ENCODE results near the gene SYCP1.
"Not testable (repeated sequence)": the region's sequence is repeated elsewhere in the genome, so short reads cannot be mapped to it uniquely, and the experiment has no call there.

Gene SYCP1, protein sequence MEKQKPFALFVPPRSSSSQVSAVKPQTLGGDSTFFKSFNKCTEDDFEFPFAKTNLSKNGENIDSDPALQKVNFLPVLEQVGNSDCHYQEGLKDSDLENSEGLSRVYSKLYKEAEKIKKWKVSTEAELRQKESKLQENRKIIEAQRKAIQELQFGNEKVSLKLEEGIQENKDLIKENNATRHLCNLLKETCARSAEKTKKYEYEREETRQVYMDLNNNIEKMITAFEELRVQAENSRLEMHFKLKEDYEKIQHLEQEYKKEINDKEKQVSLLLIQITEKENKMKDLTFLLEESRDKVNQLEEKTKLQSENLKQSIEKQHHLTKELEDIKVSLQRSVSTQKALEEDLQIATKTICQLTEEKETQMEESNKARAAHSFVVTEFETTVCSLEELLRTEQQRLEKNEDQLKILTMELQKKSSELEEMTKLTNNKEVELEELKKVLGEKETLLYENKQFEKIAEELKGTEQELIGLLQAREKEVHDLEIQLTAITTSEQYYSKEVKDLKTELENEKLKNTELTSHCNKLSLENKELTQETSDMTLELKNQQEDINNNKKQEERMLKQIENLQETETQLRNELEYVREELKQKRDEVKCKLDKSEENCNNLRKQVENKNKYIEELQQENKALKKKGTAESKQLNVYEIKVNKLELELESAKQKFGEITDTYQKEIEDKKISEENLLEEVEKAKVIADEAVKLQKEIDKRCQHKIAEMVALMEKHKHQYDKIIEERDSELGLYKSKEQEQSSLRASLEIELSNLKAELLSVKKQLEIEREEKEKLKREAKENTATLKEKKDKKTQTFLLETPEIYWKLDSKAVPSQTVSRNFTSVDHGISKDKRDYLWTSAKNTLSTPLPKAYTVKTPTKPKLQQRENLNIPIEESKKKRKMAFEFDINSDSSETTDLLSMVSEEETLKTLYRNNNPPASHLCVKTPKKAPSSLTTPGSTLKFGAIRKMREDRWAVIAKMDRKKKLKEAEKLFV

DNA sequence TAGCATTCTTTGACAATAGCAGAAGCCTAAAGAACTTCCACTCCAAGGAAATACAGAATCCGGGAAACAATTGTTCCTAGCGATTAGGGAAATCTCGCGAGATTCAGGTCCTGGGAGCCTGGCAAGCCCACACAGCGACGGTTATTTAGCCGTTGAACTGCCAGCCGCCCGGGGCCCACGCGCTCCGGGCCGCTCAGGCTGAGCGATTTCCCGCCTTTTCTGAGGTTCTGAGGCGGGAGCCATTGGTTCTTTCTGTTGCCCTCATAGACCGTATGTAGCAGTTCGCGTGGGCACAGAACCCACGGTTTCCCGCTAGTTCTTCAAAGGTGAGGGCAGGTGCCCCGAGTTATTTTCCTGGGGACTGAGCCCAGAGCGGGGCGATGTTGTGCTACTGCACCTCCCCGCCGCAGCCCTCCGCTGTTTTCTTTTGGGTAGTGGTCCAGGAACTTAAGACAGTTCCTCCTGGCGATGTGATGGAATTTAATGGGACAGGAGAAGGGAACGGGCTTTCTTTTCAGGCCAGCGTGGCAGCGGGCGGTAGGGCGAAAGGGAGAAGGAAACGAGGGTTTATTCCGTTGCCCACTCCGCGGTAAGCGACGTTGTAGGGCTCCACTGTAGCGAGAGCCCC lies at the start of gene SYCP1:
SYCP1 (plus strand) TSS at position 171 of the 628 bp plus-strand sequence. CDS start 602 bp downstream, outside the sequence.
- peak within 1 kb of the TSS; percentile 26 for H3K4me3 ChIP-seq
- TF ChIP-seq, protein P1, sequence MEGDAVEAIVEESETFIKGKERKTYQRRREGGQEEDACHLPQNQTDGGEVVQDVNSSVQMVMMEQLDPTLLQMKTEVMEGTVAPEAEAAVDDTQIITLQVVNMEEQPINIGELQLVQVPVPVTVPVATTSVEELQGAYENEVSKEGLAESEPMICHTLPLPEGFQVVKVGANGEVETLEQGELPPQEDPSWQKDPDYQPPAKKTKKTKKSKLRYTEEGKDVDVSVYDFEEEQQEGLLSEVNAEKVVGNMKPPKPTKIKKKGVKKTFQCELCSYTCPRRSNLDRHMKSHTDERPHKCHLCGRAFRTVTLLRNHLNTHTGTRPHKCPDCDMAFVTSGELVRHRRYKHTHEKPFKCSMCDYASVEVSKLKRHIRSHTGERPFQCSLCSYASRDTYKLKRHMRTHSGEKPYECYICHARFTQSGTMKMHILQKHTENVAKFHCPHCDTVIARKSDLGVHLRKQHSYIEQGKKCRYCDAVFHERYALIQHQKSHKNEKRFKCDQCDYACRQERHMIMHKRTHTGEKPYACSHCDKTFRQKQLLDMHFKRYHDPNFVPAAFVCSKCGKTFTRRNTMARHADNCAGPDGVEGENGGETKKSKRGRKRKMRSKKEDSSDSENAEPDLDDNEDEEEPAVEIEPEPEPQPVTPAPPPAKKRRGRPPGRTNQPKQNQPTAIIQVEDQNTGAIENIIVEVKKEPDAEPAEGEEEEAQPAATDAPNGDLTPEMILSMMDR (IDR thresholded peaks at IDR 0.05), result no peak
- DNase-seq (ENCODE audit: low spot score), result no peak
- H3K27ac ChIP-seq, result no peak within 1 kb of the TSS

DNA sequence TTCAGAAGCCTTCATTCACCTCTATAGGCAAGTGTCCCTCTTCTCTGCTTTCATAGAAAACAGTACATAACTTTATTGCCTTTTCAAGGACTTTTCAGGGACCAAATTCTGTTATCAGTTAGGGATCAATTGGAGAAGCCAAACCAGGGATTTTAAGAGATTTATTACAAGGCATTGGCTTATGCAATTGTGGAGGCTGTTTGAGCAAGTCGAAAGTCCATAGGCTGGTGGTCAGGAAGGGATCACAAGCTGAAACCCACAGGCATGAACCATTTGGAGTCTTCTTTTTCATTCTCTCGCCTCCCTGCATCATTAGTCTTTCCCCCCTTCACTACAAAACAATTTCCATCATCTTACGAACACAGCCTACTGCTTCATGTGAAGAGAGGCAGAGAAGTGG lies 34.8 kb upstream of the SYCP1 start:
- no peak overlapping the region for H3K27ac ChIP-seq
- no peak overlapping the region for H3K4me3 ChIP-seq
- DNase-seq (ENCODE audit: low spot score), result no peak
- TF ChIP-seq, protein P1 (IDR thresholded peaks at IDR 0.05), result no peak

- no peak overlapping the region for H3K27ac ChIP-seq
- TF ChIP-seq, protein P1 (IDR thresholded peaks at IDR 0.05), result no peak
- H3K4me3 ChIP-seq, result no peak overlapping the region
- no peak for DNase-seq (ENCODE audit: low spot score)
Measured at GRCh38 chr1:114820392-114820791, 34.3 kb upstream of the SYCP1 start.

GRCh38 chr1:114821978-114822377 lies 32.7 kb upstream of the SYCP1 start:
- no peak for DNase-seq (ENCODE audit: low spot score)
- H3K4me3 ChIP-seq, result no peak overlapping the region
- TF ChIP-seq, protein P1 (IDR thresholded peaks at IDR 0.05), result no peak
- no peak overlapping the region for H3K27ac ChIP-seq

- no peak overlapping the region for H3K4me3 ChIP-seq
- H3K27ac ChIP-seq, result no peak overlapping the region
- TF ChIP-seq, protein P1 (IDR thresholded peaks at IDR 0.05), result no peak
- DNase-seq (ENCODE audit: low spot score), result no peak
Measured at GRCh38 chr1:114828251-114828650, 26.4 kb upstream of the SYCP1 start.

- DNase-seq (ENCODE audit: low spot score); H3K4me3 ChIP-seq; H3K27ac ChIP-seq: not testable (repeated sequence)
Measured at GRCh38 chr1:114830075-114830474, 24.6 kb upstream of the SYCP1 start.
